Measurements from ENCODE around the gene SYT8.
A peak's percentile ranks its signal among the peaks of the same experiment; 100 is the strongest.

The SYT8 gene

DNA sequence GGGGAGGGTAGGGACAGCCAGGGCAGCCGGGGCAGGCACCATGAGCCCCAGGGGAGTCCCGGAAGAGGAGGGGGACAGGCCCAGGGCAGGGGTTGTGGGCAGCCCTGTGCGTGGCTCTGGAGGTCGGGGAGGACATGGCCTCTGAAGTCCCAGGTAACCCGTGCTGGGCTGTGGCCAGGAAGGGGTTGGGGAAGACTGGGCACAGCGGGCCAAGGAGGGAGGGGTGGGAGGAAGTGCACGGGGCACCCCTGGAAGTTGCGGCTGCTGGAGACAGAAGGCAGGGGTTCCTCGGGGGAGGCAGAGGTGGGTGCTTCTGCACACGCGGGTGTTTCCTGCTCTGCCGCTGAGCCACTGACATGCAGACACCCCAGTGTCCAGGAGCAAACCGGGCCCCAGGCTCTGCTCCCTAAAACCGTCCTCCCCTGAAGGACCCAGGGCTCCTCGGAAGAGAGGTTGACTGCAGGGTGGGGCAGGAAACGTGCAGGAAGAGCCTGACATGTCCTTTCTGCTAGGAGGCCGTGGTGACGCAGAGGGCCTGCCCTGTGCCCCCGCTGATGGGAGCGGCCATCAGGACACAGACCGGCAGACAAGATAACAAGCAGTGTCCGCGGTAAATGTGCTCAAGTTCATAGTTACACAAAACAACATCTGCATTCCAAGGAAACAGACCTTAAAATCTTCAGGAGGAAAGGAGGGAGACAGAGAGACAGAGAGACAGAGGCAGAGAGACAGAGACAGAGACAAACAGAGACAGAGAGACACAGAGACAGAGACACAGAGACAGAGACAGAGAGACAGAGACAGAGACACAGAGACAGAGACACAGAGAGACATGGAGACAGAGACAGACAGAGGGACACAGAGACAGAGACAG lies 9.7 kb downstream of the SYT8 start:
- DNase-seq (ENCODE audit: low read depth in 1 of 2, low spot score in 1 of 2): peak in 1 of 2 donors; percentile 12

DNA sequence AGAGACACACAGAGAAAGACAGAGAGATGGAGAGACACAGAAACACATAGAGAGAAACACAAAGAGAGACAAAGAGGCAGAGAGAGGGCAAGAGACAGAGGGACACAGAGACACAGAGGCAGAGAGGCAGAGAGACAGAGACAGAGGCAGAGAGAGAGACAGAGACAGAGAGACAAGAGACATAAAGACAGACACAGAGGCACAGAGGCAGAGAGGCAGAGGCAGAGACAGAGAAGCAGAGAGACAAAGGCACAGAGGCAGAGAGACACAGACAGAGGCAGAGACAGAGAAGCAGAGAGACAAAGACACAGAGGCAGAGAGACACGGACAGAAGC lies 10.3 kb downstream of the SYT8 start:
- no peak for DNase-seq (ENCODE audit: low read depth in 1 of 2, low spot score in 1 of 2)

GRCh38 chr11:1845561-1846452 lies 11.0 kb downstream of the SYT8 start:
- DNase-seq (ENCODE audit: low read depth in 1 of 2, low spot score in 1 of 2): no peak

- DNase-seq (ENCODE audit: low read depth in 1 of 2, low spot score in 1 of 2): no peak
Measured at GRCh38 chr11:1846453-1846932, 11.7 kb downstream of the SYT8 start.

- no peak for DNase-seq (ENCODE audit: low read depth in 1 of 2, low spot score in 1 of 2)
Measured at GRCh38 chr11:1847006-1847735, 12.4 kb downstream of the SYT8 start.

GRCh38 chr11:1847926-1848639 lies 13.3 kb downstream of the SYT8 start:
- no peak for DNase-seq (ENCODE audit: low read depth in 1 of 2, low spot score in 1 of 2)

GRCh38 chr11:1848640-1849430 lies 14.0 kb downstream of the SYT8 start:
- DNase-seq (ENCODE audit: low read depth in 1 of 2, low spot score in 1 of 2): no peak

- no peak for DNase-seq (ENCODE audit: low read depth in 1 of 2, low spot score in 1 of 2)
Measured at GRCh38 chr11:1851468-1852180, 16.8 kb downstream of the SYT8 start.

GRCh38 chr11:1852271-1852876 lies 17.6 kb downstream of the SYT8 start:
- DNase-seq (ENCODE audit: low read depth in 1 of 2, low spot score in 1 of 2): no peak

- DNase-seq (ENCODE audit: low read depth in 1 of 2, low spot score in 1 of 2): peak; percentile 62 to 63
Measured at GRCh38 chr11:1852877-1853276, 18.1 kb downstream of the SYT8 start, which contains the start of gene LSP1. TSS of gene LSP1 (plus strand) at chr11:1853084. CDS start at chr11:1853145, 61 bp downstream.

- DNase-seq (ENCODE audit: low read depth in 1 of 2, low spot score in 1 of 2): no peak
Measured at GRCh38 chr11:1853376-1854131, 18.8 kb downstream of the SYT8 start.

DNA sequence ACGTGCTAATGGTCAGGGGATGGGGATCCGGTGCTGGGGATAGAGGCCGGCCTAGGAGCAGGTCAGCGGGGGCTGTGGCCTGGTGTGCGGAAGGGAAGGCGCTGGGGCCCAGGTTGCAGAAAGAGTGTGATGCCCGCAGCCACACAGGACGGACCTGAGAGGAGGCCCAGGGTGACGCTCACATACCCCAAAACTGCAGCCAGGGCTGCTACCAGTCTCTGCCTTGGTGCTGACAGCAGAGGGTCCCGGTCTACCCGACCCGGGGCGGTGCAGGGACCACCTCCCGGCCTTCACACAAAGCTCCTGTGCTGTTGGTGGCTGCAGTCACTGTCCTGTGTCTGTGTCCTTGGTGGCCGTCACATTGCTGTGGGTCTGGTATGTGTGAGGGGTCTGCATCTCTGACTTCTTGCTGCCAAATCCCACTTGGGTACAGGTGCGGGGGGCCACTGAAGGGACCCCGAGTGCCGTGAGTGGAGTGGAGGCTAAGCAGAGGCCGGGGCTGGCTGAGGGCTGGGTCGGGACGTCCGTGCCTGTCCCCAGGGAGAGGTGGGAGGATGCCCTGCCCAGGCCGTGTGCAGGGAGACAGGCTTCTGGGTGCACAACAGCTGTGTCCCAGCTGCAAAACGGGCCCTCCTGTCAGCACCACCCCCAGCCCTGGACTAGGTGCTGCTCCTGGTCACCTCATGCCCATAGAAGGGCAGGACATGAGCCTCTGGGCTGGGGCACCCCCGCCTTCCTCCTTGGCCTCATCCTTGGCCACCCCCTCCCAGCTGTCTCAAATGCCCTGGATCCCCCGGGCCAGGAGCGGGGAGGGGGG lies 19.6 kb downstream of the SYT8 start:
- no peak for DNase-seq (ENCODE audit: low read depth in 1 of 2, low spot score in 1 of 2)

DNA sequence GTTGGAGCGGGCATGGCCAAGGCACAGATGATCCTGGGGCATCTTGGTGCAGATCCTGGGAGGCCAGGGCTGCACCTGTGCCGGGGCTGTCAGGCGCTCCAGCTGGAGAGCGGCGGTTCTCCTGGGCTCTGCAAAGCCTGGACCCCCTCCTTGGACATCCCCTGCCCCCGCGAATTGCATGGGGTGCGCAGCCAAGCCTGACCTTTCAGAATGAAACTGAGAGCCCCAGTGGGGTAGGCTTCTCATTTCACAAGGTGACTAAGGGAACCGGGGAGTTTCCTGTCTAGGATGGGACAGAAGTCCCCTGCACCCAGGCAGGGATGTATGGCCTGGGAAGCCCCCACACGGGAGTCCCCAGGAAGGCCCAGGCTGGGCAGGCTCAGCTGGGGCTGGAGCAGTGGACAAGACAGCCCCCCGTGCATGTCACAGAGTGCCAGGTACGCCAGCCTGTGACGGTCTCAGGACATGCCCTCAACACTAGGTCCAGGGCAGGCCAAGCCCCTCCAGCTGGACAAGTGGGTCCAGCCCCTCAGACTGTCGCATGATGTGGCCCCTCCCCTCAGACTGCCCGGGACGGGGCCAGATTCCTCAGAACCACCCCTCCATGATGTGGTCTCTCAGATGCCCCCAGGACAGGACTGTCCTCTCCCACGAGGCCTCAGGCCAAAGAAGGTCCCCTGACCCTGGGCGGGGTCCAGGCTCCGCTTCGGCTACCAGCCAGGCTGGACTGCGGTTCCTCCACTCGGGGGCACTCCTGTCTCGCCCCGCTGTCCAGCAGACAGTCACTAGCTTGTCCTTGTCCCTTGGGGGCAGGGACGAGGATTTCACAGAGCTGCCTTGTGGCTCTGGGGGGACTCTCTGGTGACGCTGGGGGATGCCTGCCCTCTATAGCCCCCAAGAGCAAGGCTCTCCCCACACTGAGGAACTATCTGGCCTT lies 20.4 kb downstream of the SYT8 start:
- no peak for DNase-seq (ENCODE audit: low read depth in 1 of 2, low spot score in 1 of 2)

DNA sequence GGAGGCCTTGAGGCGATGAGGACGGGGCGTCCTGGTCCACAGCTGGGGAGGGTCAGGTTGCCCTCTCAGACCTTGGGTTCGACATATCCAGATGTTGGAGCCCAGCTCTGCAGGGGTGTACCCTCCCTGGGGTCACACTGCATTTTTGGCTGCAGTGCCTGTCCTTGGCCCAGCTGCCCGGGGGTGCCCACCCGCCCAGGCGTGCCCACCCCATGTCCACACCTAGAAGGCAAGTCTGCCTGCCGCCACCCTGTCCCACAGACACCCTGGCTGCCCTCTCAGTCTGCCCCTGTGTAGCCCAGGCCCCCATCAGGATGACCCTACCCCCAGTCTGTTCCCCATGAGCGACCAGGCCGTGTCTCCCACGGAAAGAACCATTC lies 21.1 kb downstream of the SYT8 start:
- DNase-seq (ENCODE audit: low read depth in 1 of 2, low spot score in 1 of 2): no peak

DNA sequence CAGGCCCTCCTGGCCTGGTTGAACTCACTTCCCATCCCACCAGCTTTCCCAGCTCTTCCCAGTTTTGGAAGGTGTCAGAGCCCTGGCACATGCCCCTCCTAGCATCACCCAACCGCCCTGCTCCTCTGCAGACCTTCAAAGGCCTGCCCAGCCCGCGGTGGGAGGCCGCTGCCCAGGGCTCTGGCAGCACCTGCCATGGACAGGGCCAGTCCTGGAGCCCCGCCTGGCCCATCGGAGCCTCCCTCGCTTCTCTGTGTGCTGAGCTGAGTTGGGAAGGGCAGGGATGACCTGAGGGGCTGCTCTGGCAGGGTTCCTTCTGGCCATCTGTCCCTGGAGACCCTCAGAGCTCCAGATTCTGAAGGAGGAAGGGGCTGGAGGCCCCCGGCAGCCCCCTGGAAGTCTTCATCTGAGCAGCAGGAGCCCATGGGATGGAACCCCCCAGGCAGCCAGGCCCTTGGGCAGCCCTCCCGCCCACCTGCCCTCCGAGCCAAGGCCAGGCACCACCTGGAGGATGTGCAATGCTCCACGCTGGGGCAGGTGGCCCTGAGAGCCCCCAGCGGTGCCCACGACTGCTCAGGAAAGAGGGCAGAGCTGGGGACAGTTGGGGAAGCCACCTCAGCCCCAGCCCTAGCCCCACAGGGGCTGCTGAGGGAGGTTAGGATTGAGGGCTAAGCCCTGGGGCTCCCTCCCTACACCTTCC lies 21.7 kb downstream of the SYT8 start:
- no peak for DNase-seq (ENCODE audit: low read depth in 1 of 2, low spot score in 1 of 2)

GRCh38 chr11:1857064-1857463 lies 22.3 kb downstream of the SYT8 start:
- DNase-seq (ENCODE audit: low read depth in 1 of 2, low spot score in 1 of 2): no peak
